LNCAP (cell line): Measurements from ENCODE around the gene KCNAB2.

ENCODE experiments used
- TF ChIP-seq, protein P1 (sequence below): fragments of 450-650 bp; IDR thresholded peaks from 2 replicates; pipeline ENCODE4 v1.5.1; 2017; ENCODE audit warnings: mild to moderate bottlenecking

Gene KCNAB2

GRCh38 chr1:6038603-6039002 is 7.1 kb upstream of the KCNAB2 start:
- TF ChIP-seq, protein P1, sequence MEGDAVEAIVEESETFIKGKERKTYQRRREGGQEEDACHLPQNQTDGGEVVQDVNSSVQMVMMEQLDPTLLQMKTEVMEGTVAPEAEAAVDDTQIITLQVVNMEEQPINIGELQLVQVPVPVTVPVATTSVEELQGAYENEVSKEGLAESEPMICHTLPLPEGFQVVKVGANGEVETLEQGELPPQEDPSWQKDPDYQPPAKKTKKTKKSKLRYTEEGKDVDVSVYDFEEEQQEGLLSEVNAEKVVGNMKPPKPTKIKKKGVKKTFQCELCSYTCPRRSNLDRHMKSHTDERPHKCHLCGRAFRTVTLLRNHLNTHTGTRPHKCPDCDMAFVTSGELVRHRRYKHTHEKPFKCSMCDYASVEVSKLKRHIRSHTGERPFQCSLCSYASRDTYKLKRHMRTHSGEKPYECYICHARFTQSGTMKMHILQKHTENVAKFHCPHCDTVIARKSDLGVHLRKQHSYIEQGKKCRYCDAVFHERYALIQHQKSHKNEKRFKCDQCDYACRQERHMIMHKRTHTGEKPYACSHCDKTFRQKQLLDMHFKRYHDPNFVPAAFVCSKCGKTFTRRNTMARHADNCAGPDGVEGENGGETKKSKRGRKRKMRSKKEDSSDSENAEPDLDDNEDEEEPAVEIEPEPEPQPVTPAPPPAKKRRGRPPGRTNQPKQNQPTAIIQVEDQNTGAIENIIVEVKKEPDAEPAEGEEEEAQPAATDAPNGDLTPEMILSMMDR: no peak

- TF ChIP-seq, protein P1: no peak
Observed at GRCh38 chr1:6039031-6039430, 6.7 kb upstream of the KCNAB2 start.

DNA sequence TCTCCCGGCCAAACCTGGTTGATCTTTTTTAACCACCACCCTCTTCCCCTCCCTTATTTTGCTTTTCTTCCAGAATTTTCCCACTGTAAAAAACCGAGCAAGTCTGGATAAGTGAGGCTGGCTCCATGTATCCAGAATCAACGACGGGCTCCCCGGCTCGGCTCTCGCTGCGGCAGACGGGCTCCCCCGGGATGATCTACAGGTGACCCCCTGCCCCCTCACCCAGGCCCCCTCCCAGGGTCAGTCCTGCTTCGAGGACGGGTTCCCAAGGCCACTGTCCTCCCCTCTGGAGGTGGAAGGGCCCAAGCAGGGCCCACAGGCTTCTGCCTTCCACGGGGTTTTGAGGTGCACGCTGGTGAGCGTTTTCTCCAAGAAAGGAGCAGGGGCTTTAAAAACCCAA is 5.2 kb upstream of the KCNAB2 start:
- TF ChIP-seq, protein P1: no peak

- TF ChIP-seq, protein P1: no peak
Observed at GRCh38 chr1:6040861-6041415, 4.8 kb upstream of the KCNAB2 start.

DNA sequence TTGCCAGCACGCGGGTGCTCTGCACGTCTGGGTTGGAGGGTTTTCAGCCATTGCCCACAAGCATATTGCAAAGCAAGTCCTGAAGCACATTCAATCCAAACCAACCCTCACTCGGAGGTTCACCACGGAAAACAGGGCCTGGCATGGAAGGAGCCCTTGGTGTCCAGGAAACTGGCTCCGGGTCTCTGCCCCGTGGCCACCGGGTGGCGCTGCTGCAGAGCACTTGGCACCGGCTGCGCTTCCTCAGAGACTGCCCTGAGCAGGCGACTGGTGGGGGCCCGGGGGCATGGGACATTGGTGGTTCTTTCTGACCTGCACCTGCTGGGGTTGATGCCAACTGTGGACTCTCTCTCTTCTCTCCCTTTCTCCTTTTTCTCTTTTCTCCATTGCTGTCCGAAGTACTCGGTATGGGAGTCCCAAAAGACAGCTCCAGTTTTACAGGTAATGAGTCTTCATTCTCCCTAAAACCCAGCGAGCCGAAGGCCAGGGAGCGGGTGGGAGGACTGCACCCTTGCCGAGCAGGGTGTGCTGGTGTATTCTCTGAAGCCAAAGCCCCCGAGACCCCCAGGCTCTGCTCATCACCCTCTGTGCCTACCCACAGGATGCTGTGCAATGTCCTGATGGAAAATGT is 4.1 kb upstream of the KCNAB2 start:
- TF ChIP-seq, protein P1: peak; percentile 62

DNA sequence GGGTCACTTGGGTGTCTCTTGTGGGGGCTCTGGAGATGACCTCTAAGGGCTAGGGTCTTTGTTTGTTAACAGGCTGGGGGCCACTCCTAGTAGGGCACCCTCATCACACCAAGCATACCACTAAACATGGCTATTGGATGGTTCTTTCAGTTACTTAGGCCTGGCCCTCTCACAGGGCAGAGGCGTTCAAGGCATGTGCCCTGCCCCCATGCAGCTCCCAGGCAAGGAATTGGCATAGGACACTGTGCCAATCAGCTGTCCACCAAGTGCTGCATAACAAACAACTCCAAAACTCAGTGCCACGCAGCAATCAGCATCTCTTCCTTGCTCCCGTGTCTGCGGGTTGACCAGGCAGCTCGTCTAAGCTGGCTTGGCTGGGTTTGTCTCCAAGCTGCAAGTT is 2.1 kb upstream of the KCNAB2 start:
- TF ChIP-seq, protein P1: no peak

DNA sequence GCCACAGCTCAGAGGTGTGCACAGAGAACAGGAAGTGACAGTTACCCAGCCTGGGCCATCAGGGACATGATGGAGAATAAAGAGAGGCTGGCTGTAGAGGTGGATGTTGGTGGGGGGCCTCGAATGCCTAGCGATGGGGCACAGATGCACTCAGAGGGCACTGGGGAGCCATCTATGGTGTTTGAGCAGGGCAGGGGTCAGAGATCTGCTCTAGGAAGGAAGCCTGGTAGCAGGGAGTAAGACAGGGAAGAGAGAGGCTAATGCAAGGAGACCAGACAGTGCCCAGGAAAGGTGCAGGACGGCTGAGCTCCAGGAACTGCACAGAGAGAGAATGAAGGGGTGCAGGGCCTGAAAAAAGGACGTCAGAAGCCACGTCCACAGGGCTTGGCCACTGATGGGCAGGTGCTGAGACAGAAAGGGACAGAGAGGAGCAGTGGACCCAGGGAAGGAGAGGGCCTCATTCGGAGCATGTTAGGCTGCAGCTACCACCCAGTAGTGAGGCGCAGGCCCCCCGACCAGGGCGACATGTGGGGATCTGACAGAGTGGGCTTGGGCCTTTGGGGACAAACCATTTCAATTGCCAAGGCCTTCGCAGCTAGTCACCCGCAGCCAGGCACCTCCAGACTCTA is 1.1 kb upstream of the KCNAB2 start:
- TF ChIP-seq, protein P1: no peak
